Common myeloid progenitor, CD34-positive (primary cell): ENCODE results near the gene CDC14A.

Experiments used
- CTCF ChIA-PET: fragments of 350-600 bp; sonication (Branson Sonifier 250); formaldehyde crosslinking; loops from one replicate; lab custom pipeline; 2021; ENCODE audit warnings: antibody characterized with exemption; lab: Charles Lee
- POLR2A ChIA-PET: fragments of 350-600 bp; sonication (Branson Sonifier 250); formaldehyde crosslinking; loops from one replicate; lab custom pipeline; 2021; ENCODE audit warnings: antibody characterized with exemption; lab: Charles Lee
- DNase-seq, 3 donors: peaks; one replicate each; pipeline versions ENCODE4 v3.0.0 to v3.0.0-alpha.2; 2013
- H3K27ac ChIP-seq, 2 experiments: 1 replicate in 1 of 2; 2 replicates in 1 of 2; pipeline ENCODE4 v1.7.0; 2013; ENCODE audit warnings: inconsistent platforms in 2 of 2, low read length in 2 of 2, mild to moderate bottlenecking in 2 of 2, low read depth in 1 of 2, moderate library complexity in 1 of 2; ENCODE audit not compliant: severe bottlenecking in 2 of 2, insufficient read depth in 1 of 2, poor library complexity in 1 of 2
- H3K27me3 ChIP-seq, 5 experiments: replicated peaks in 2 of 5; 1 replicate in 3 of 5; 2 replicates in 2 of 5; pipeline versions ENCODE4 v1.6.1 to v1.7.0; 2013; ENCODE audit warnings: low read length in 4 of 5, mild to moderate bottlenecking in 2 of 5, moderate library complexity in 2 of 5, inconsistent platforms in 1 of 5; ENCODE audit not compliant: insufficient read depth in 5 of 5, control insufficient read depth in 4 of 5
- H3K36me3 ChIP-seq, 4 experiments: 1 replicate in 2 of 4; 2 replicates in 2 of 4; pipeline versions ENCODE4 v1.6.1 to v1.7.0; 2013; ENCODE audit warnings: low read length in 3 of 4, control low read depth in 1 of 4, mild to moderate bottlenecking in 1 of 4; ENCODE audit not compliant: control insufficient read depth in 4 of 4, insufficient read depth in 4 of 4
- H3K4me1 ChIP-seq, 4 experiments: 1 replicate in 3 of 4; 2 replicates in 1 of 4; pipeline versions ENCODE4 v1.6.1 to v1.7.1; 2013; ENCODE audit warnings: low read length in 3 of 4, mild to moderate bottlenecking in 3 of 4, control low read depth in 1 of 4, inconsistent platforms in 1 of 4, moderate library complexity in 1 of 4; ENCODE audit not compliant: control insufficient read depth in 4 of 4, insufficient read depth in 4 of 4; ENCODE audit errors: control extremely low read depth in 1 of 4
- H3K4me3 ChIP-seq, 7 experiments: 1 replicate in 4 of 7; 2 replicates in 3 of 7; pipeline versions ENCODE4 v1.5.1 to v1.7.0; 2013; ENCODE audit warnings: mild to moderate bottlenecking in 7 of 7, low read length in 6 of 7, moderate library complexity in 6 of 7, inconsistent platforms in 2 of 7, low read depth in 2 of 7, control low read depth in 1 of 7; ENCODE audit not compliant: insufficient read depth in 4 of 7, control insufficient read depth in 1 of 7; ENCODE audit errors: extremely low read depth in 1 of 7
- H3K9me3 ChIP-seq, 5 experiments: 1 replicate in 4 of 5; 2 replicates in 1 of 5; pipeline versions ENCODE4 v1.6.1 to v1.7.1; 2013; ENCODE audit warnings: low read length in 4 of 5, mild to moderate bottlenecking in 2 of 5, inconsistent platforms in 1 of 5, low read depth in 1 of 5, moderate library complexity in 1 of 5; ENCODE audit not compliant: control insufficient read depth in 4 of 5, insufficient read depth in 2 of 5; ENCODE audit errors: control extremely low read depth in 1 of 5
- WGBS: methylation state at CpG from one replicate; pipeline ENCODE4 v1.1.5; 2013; ENCODE audit not compliant: insufficient coverage; 5-methylcytosine and 5-hydroxymethylcytosine counted together

Gene CDC14A

GRCh38 chr1:100552031-100552430 lies 199.7 kb downstream of the CDC14A start:
- DNase-seq = peak in 2 of 3 donors; percentile 20 to 36
- Histone ChIP-seq H3K27me3 (no peaks in the 10 kb centered on the region), H3K9me3 (peaks cover 5 to 29% (median 9%) of the 10 kb centered on the region in 5 experiments), H3K4me1 (no peaks in the 10 kb centered on the region), H3K4me3 (no peak overlapping the region), H3K27ac (no peak overlapping the region), H3K36me3 (no peaks in the 10 kb centered on the region)
- 89% methylated on average over 1 of the region's 2 CpGs for WGBS
- POLR2A ChIA-PET = no interaction called here
- CTCF ChIA-PET = interaction anchor here (1.0 kb wide), 1 partner anchor 22 kb away, joined by 3 read pairs; no protein-coding TSS in a partner anchor

GRCh38 chr1:100552922-100553321 lies 200.6 kb downstream of the CDC14A start:
- ChIA-PET CTCF (interaction anchor here (0.9 kb wide), 1 partner anchor 11 kb away, joined by 3 read pairs; no protein-coding TSS in a partner anchor), POLR2A (no interaction called here)
- DNase-seq = no peak
- peaks cover 5 to 34% (median 9%) of the 10 kb centered on the region in 5 experiments for H3K9me3 ChIP-seq
- H3K27ac ChIP-seq = no peak overlapping the region
- H3K36me3 ChIP-seq = no peaks in the 10 kb centered on the region
- H3K4me1 ChIP-seq = no peaks in the 10 kb centered on the region
- WGBS = no CpG with 5 or more reads among the region's 2 CpGs
- H3K27me3 ChIP-seq = no peaks in the 10 kb centered on the region
- no peak overlapping the region for H3K4me3 ChIP-seq

- ChIA-PET POLR2A (no interaction called here), CTCF (no interaction called here)
- H3K4me3 ChIP-seq = no peak overlapping the region
- H3K9me3 ChIP-seq = peaks cover 3 to 38% (median 10%) of the 10 kb centered on the region in 5 experiments
- no peaks in the 10 kb centered on the region for H3K27me3 ChIP-seq
- WGBS = 100% methylated on average over 1 of the region's 1 CpG
- no peak for DNase-seq
- no peaks in the 10 kb centered on the region for H3K36me3 ChIP-seq
- no peak overlapping the region for H3K27ac ChIP-seq
- no peaks in the 10 kb centered on the region for H3K4me1 ChIP-seq
Observed at GRCh38 chr1:100556181-100556580, 203.9 kb downstream of the CDC14A start.

DNA sequence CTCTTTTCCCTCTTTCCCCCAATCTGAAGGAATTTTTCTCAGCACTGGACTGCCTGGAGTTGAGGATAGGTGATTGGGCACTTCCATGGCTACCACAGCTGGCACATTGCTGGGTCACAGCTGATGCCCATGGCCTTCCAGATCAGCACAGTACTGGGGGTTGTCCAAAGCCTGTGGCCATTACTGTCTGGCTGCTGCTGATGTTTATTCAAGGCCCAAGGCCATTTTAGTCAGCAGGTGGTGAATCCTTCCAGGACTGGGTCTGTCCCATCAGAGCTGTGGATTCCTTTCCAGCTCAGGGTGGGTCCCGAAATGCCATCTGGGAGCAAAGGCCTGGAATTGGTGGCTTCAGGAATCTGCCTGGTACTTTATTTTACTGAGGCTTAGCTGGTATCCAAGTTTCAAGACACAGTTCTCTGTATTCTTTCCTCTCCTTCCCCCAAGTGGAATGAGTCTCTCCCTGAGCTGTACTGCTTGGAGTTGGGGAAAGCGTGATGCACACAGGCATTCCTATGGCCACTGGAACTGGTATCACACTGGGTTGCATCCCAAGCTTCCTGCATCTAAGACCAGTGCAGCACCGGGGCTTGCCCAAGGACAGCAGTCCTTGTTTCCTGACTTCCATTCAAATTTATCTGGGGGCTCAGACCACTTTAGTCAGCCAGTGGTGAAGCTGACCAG lies 204.8 kb downstream of the CDC14A start:
- no peak overlapping the region for H3K4me3 ChIP-seq
- ChIA-PET POLR2A (no interaction called here), CTCF (interaction anchor here (1.2 kb wide), 1 partner anchor 14 kb away, joined by 3 read pairs; no protein-coding TSS in a partner anchor)
- H3K9me3 ChIP-seq = peaks cover 3 to 32% (median 7%) of the 10 kb centered on the region in 5 experiments
- 92% methylated on average over 2 of the region's 3 CpGs for WGBS
- H3K36me3 ChIP-seq = no peaks in the 10 kb centered on the region
- no peak for DNase-seq
- H3K4me1 ChIP-seq = no peaks in the 10 kb centered on the region
- H3K27ac ChIP-seq = no peak overlapping the region
- H3K27me3 ChIP-seq = no peaks in the 10 kb centered on the region

DNA sequence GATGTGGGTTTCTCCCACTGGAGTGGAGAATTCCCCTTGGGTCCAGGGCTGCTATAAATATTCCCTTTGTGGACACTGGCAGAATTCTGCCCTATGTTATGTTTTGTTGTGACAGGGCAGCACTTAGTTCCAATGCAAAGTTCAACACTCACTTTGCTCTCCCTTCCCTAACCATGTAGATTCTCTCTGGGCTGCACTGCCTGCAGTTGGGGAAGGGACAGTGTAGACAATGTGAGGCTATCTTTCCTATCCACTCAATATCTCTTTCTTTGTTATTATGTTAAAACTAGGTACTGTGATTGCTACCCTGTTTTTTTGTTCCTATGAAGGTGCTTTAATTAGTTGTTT lies 205.3 kb downstream of the CDC14A start:
- Histone ChIP-seq H3K4me1 (no peaks in the 10 kb centered on the region), H3K36me3 (no peaks in the 10 kb centered on the region), H3K27me3 (no peaks in the 10 kb centered on the region), H3K27ac (no peak overlapping the region), H3K9me3 (peaks cover 3 to 27% (median 7%) of the 10 kb centered on the region in 5 experiments), H3K4me3 (no peak overlapping the region)
- ChIA-PET CTCF (interaction anchor here (1.2 kb wide), 1 partner anchor 15 kb away, joined by 3 read pairs; no protein-coding TSS in a partner anchor), POLR2A (no interaction called here)
- no peak for DNase-seq

DNA sequence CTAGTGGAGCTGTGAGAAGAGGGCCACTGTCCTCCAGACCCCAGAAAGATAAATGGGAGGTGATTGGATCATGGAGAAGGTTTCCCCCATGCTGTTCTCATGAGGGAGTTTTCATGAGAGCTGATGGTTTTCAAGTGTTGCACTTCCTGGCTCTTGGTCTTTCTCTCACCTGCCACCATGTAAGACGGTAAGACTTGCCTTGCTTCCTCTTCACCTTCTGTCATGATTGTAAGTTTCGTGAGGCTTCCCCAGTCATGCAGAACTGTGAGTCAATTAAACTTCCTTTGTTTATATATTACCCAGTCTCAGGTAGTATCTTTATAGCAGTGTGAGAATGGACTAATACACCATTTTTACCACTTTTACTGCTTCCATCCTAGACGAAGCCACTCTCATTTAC lies 213.2 kb downstream of the CDC14A start:
- H3K4me1 ChIP-seq = no peaks in the 10 kb centered on the region
- H3K9me3 ChIP-seq = peaks cover 0 to 2% (median 0%) of the 10 kb centered on the region in 5 experiments
- no peaks in the 10 kb centered on the region for H3K36me3 ChIP-seq
- POLR2A ChIA-PET = no interaction called here
- no peak overlapping the region for H3K4me3 ChIP-seq
- H3K27ac ChIP-seq = no peak overlapping the region
- no peaks in the 10 kb centered on the region for H3K27me3 ChIP-seq
- CTCF ChIA-PET = no interaction called here
- 88% methylated on average over 1 of the region's 3 CpGs for WGBS
- DNase-seq = no peak

DNA sequence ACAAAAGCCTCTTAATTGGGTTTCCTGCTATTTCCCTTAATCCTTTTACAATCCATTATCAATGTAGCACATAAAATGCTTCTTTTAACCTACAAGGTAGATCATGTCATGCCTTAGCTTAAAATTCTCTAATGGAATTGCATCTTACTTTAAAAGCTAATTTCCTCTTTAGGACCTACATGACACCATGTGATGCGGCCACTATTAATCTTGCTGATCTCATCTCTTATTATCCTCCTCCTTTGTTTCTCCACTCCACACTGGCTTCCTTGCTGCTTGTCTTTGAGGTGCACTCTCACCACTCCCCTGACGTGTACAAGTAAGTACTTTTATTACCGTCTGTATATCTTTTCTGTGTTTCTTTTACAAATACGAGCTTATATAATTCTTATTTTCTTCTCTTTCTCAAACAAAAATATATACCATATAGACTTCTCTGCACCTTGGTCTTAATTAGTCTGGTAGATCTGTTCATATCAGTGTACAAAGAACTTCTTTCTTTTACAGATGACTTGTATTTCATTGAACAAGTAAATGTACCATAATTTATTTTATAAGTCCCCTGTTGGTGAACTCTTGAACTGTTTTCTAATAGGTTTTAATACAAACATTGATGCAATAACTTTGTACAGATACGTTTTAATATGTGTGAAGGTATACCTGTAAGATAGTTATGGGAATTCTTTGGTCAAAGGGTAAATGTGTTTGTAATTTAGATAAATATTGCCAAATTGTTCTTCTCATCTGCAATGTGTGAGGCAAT lies 213.8 kb downstream of the CDC14A start:
- WGBS = 96% methylated on average over 2 of the region's 5 CpGs
- no peak overlapping the region for H3K27ac ChIP-seq
- POLR2A ChIA-PET = no interaction called here
- H3K4me1 ChIP-seq = no peaks in the 10 kb centered on the region
- H3K4me3 ChIP-seq = no peak overlapping the region
- peaks cover 0 to 3% (median 0%) of the 10 kb centered on the region in 5 experiments for H3K9me3 ChIP-seq
- no peaks in the 10 kb centered on the region for H3K36me3 ChIP-seq
- CTCF ChIA-PET = no interaction called here
- DNase-seq = no peak
- no peaks in the 10 kb centered on the region for H3K27me3 ChIP-seq
